K562 (cell line): Measurements from ENCODE around the gene MORF4L1. TPM values are rescaled to one million over a fixed set of nuclear protein-coding genes. Genes with fewer than 3 reads are reported as not detected.

Source experiments
- ARID1B ChIP-seq: fragments of 450-650 bp; IDR thresholded peaks from 2 replicates; pipeline ENCODE4 v1.6.1; 2016; ENCODE audit warnings: antibody characterized with exemption, mild to moderate bottlenecking, inconsistent platforms
- CREM ChIP-seq: IDR thresholded peaks from 2 replicates; pipeline ENCODE4 v1.6.1; 2014; ENCODE audit warnings: antibody characterized with exemption, low read depth
- CXXC5 ChIP-seq: fragments of 250-450 bp; sonication (Bioruptor Pico); IDR thresholded peaks from 2 replicates; pipeline ENCODE4 v1.8.0; 2022; ENCODE audit warnings: inconsistent platforms, mild to moderate bottlenecking, moderate library complexity
- JUNB ChIP-seq: fragments of 450-650 bp; formaldehyde crosslinking; conservative IDR thresholded peaks from 2 replicates; pipeline ENCODE4 v1.4.0; 2020; ENCODE audit warnings: mild to moderate bottlenecking
- LCOR ChIP-seq: sonication (generic); formaldehyde crosslinking; IDR thresholded peaks from 2 replicates; pipeline ENCODE4 v1.8.0; 2022; ENCODE audit warnings: mild to moderate bottlenecking, missing genetic modification reagents
- NR2C1 ChIP-seq, 2 experiments: fragments of 450-650 bp; IDR thresholded peaks; 2 replicates each; pipeline ENCODE4 v1.6.1; 2017; ENCODE audit warnings: mild to moderate bottlenecking in 2 of 2, antibody characterized with exemption in 1 of 2, inconsistent platforms in 1 of 2, missing compliant biosample characterization in 1 of 2, missing genetic modification characterization in 1 of 2
- POLR2AphosphoS2 ChIP-seq: IDR thresholded peaks from 2 replicates; pipeline ENCODE4 v1.6.1; 2012; ENCODE audit warnings: low read length, improper control_type of control experiment
- POLR3A ChIP-seq: IDR thresholded peaks from 2 replicates; pipeline ENCODE4 v1.6.1; 2011; ENCODE audit warnings: borderline replicate concordance, mild to moderate bottlenecking, moderate library complexity; ENCODE audit not compliant: insufficient read length, insufficient read depth; ENCODE audit errors: extremely low read depth
- RBBP5 ChIP-seq: fragments of 200-600 bp; sonication (generic); IDR thresholded peaks from 2 replicates; pipeline ENCODE4 v1.6.1; 2012; ENCODE audit warnings: borderline replicate concordance, mild to moderate bottlenecking, low read length, control low read depth, inconsistent platforms; ENCODE audit not compliant: insufficient read depth, poor library complexity, severe bottlenecking
- SAFB ChIP-seq: fragments of 200-400 bp; formaldehyde crosslinking; IDR thresholded peaks from 2 replicates; pipeline ENCODE4 v1.6.1; 2017; ENCODE audit warnings: low read depth, low read length, borderline replicate concordance
- SNRNP70 ChIP-seq: fragments of 200-400 bp; formaldehyde crosslinking; optimal IDR thresholded peaks from 2 replicates; pipeline ENCODE3; 2017; ENCODE audit warnings: low read depth, low read length
- TBL1XR1 ChIP-seq, 2 experiments: IDR thresholded peaks; 2 replicates each; pipeline ENCODE4 v1.6.1; 2012; ENCODE audit warnings: improper control_type of control experiment in 2 of 2, low read length in 2 of 2, mild to moderate bottlenecking in 1 of 2
- ZBTB40 ChIP-seq, 2 experiments: fragments of 450-650 bp in 1 of 2; sonication (generic) in 1 of 2; formaldehyde crosslinking in 1 of 2; IDR thresholded peaks; 2 replicates each; pipeline versions ENCODE4 v1.7.1 to v1.9.0; 2016 to 2022; ENCODE audit warnings: inconsistent platforms in 1 of 2, mild to moderate bottlenecking in 1 of 2, missing genetic modification reagents in 1 of 2
- polyA plus RNA-seq, 8 experiments: library from polyadenylated mRNA; depleted of rRNA in 4 of 8; stranded (reverse) in 5 of 8; unstranded in 3 of 8; fragments of >200 nt; fragmentation: Nextera tagmentation in 2 of 8; fragmentation: Illumina TruSeq in 1 of 8; extraction: Ambion mirVana in 2 of 8; extraction: Trizol in 1 of 8; gene quantifications; 2 replicates each; pipeline versions ENCODE4 v1.2.1 to v1.2.3, GENCODE V29; 2011 to 2014; ENCODE audit warnings: inconsistent platforms in 1 of 8, missing spikeins in 1 of 8
- total RNA-seq, 7 experiments: library from RNA; depleted of rRNA in 6 of 7; stranded (reverse); fragments of >200 nt in 6 of 7; fragmentation: Illumina TruSeq in 2 of 7; extraction: Trizol in 2 of 7; gene quantifications; 2 replicates each; pipeline versions ENCODE4 v1.2.1 to v1.2.3, GENCODE V29; 2011 to 2021; ENCODE audit warnings: low replicate concordance in 1 of 7

MORF4L1 gene
- total and polyA plus RNA-seq, 9 of the 15 experiments (the other 6 are each of a cell fraction or from before 2014, with no cell fraction given): 127 to 615 (median 281) TPM

- TF ChIP-seq NR2C1 (IDR thresholded peaks at IDR 0.05) (no peak; the same call in 1 of the 2 replicates), NR2C1 (tag; IDR thresholded peaks at IDR 0.05) (no peak), TBL1XR1 (IDR thresholded peaks at IDR 0.05; ENCODE audit: low read length in 2 of 2) (peak; percentile 80 to 82), POLR3A (no peak), JUNB (no peak), ARID1B (no peak), SAFB (no peak), CXXC5 (CRISPR knock-in tag) (peak; percentile 76), SNRNP70 (no peak), ZBTB40 (IDR thresholded peaks at IDR 0.05) (no peak), ZBTB40 (CRISPR knock-in tag; IDR thresholded peaks at IDR 0.05) (no peak), LCOR (CRISPR knock-in tag) (no peak), RBBP5 (no peak), CREM (peak; percentile 97), POLR2AphosphoS2 (no peak)
Measured at GRCh38 chr15:78872155-78872971, at the start of gene MORF4L1 (continued).
